Natural killer cell (primary cell): Measurements from ENCODE around the gene R3HDM2. TPM values are rescaled to one million over a fixed set of nuclear protein-coding genes. Genes with fewer than 3 reads are reported as not detected.
"Not testable (repeated sequence)": the region's sequence is repeated elsewhere in the genome, so short reads cannot be mapped to it uniquely, and the experiment has no call there.

ENCODE experiments used
- ATAC-seq, 3 donors: fragments of 150-1000 bp in 2 of 3; fragments of 200-7000 bp in 1 of 3; cut with Tn5 transposase; 1 replicate in 1 of 3; 2 replicates in 2 of 3; pipeline ENCODE4 v1.10.0; 2021; ENCODE audit warnings: mild to moderate bottlenecking in 2 of 3, moderate library complexity in 2 of 3
- DNase-seq, 2 donors: peaks; one replicate each; pipeline versions ENCODE4 v3.0.0 to v3.0.0-alpha.2; 2013 to 2021; ENCODE audit warnings: mixed read lengths in 1 of 2
- H3K27ac ChIP-seq: one replicate; pipeline ENCODE4 v1.5.1; 2013; ENCODE audit warnings: mild to moderate bottlenecking, low read length
- H3K27me3 ChIP-seq: one replicate; pipeline ENCODE4 v1.6.1; 2013; ENCODE audit warnings: low read length; ENCODE audit not compliant: control insufficient read depth, insufficient read depth
- H3K36me3 ChIP-seq: one replicate; pipeline ENCODE4 v1.6.1; 2013; ENCODE audit warnings: low read length; ENCODE audit not compliant: control insufficient read depth, insufficient read depth
- H3K4me1 ChIP-seq: one replicate; pipeline ENCODE4 v1.6.1; 2013; ENCODE audit warnings: low read length; ENCODE audit not compliant: control insufficient read depth, insufficient read depth
- H3K4me3 ChIP-seq: one replicate; pipeline ENCODE4 v1.5.1; 2013; ENCODE audit warnings: low read length
- H3K9me3 ChIP-seq: one replicate; pipeline ENCODE4 v1.6.1; 2013; ENCODE audit warnings: low read length; ENCODE audit not compliant: control insufficient read depth, insufficient read depth
- H3K27ac Mint-ChIP-seq, 2 donors: one replicate each; pipeline ENCODE4 v1.8.0; 2022; ENCODE audit warnings: mild to moderate bottlenecking in 2 of 2, mixed read lengths in 2 of 2, moderate library complexity in 1 of 2
- H3K27me3 Mint-ChIP-seq, 2 donors: one replicate each; pipeline ENCODE4 v1.8.0; 2022; ENCODE audit warnings: low read depth in 2 of 2, mixed read lengths in 2 of 2
- H3K36me3 Mint-ChIP-seq: one replicate; pipeline ENCODE4 v1.8.0; 2022; ENCODE audit warnings: mixed read lengths
- H3K4me1 Mint-ChIP-seq, 2 donors: one replicate each; pipeline ENCODE4 v1.8.0; 2022; ENCODE audit warnings: mixed read lengths in 2 of 2
- H3K4me3 Mint-ChIP-seq: one replicate; pipeline ENCODE4 v1.8.0; 2022; ENCODE audit warnings: mild to moderate bottlenecking, moderate library complexity, mixed read lengths
- H3K9me3 Mint-ChIP-seq, 2 donors: one replicate each; pipeline ENCODE4 v1.8.0; 2022; ENCODE audit warnings: mixed read lengths in 2 of 2
- WGBS: methylation state at CpG from one replicate; pipeline ENCODE4 v1.1.7; 2013; ENCODE audit warnings: missing lambda C conversion rate; ENCODE audit not compliant: insufficient coverage; 5-methylcytosine and 5-hydroxymethylcytosine counted together
- intact Hi-C: fragments of 100-400 bp; cut with micrococcal nuclease; formaldehyde crosslinking; loops from one replicate; pipeline ENCODE4 v1.14.2; 2022
- total RNA-seq, 4 donors: library from RNA; stranded (reverse); fragments of 120-200 nt in 1 of 4; gene quantifications; one replicate each; pipeline versions ENCODE4 v1.2.3 to v1.2.4, GENCODE V29; 2013 to 2022
- TF ChIP-seq, protein P1 (sequence below): fragments of 200-600 bp; IDR thresholded peaks from one replicate; pipeline ENCODE4 v1.8.0; 2022; ENCODE audit warnings: antibody characterized with exemption

R3HDM2 gene
- total RNA-seq, 3 donors from 2014 or later (not counting 1 experiment from before 2014, with no cell fraction given) = 110 to 124 (median 123) TPM

DNA sequence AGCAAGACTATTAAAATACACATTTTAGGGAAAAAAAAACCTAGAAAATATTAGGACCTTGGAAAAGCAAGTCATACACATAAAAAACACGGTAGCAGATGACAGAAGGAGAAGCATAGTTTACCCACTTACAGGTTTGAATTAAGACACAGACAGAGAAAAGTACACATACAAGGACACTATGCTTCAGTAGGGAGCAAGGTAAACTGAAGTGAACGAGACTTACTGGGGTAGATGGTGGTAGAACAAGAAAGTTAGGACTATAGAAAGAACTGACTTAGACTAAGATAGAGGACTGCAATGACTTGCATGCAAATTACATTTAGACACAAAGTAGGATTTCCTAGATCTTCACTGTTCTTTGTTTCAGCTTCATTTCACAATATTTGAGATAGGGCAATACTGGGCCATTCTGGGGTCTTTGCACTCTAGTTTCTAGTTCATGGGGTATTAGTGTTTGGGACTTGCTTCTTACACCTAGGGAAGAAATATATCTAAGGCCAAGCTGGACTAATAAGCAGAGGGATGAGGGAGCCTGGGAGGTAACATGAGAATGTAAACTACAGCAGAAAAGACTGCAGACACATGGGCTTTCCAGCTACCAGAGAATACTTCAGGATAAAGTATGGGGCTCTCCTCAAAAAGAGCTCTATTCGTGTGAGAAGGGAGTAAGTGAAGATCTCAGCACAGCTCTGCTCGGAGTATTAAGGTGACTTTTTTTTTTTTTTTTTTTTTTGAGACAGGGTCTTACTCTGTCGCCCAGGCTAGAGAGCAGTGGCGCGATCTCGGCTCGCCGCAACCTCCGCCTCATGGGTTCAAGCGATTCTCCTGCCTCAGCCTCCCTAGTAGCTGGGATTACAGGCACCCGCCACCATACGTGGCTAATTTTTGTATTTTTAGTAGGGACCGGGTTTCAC is 152.1 kb downstream of the R3HDM2 start:
- Mint-ChIP-seq H3K4me1 (peaks cover 6 to 12% of the 10 kb centered on the region in 2 donors), H3K36me3 (peaks cover 36% of the 10 kb centered on the region), H3K9me3 (no peaks in the 10 kb centered on the region), H3K27ac (no peak overlapping the region), H3K4me3 (no peak overlapping the region), H3K27me3 (no peaks in the 10 kb centered on the region)
- intact Hi-C loops = no loop called here
- TF ChIP-seq, protein P1, sequence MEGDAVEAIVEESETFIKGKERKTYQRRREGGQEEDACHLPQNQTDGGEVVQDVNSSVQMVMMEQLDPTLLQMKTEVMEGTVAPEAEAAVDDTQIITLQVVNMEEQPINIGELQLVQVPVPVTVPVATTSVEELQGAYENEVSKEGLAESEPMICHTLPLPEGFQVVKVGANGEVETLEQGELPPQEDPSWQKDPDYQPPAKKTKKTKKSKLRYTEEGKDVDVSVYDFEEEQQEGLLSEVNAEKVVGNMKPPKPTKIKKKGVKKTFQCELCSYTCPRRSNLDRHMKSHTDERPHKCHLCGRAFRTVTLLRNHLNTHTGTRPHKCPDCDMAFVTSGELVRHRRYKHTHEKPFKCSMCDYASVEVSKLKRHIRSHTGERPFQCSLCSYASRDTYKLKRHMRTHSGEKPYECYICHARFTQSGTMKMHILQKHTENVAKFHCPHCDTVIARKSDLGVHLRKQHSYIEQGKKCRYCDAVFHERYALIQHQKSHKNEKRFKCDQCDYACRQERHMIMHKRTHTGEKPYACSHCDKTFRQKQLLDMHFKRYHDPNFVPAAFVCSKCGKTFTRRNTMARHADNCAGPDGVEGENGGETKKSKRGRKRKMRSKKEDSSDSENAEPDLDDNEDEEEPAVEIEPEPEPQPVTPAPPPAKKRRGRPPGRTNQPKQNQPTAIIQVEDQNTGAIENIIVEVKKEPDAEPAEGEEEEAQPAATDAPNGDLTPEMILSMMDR = no peak
- peaks cover 39% of the 10 kb centered on the region for H3K36me3 ChIP-seq
- DNase-seq (no peak), ATAC-seq (no peak)
- H3K27me3 ChIP-seq = no peaks in the 10 kb centered on the region
- no peak overlapping the region for H3K27ac ChIP-seq
- H3K9me3 ChIP-seq = no peaks in the 10 kb centered on the region
- no peak overlapping the region for H3K4me3 ChIP-seq
- H3K4me1 ChIP-seq = peaks cover 6% of the 10 kb centered on the region
- 96% methylated on average over 14 of the region's 15 CpGs for WGBS

DNA sequence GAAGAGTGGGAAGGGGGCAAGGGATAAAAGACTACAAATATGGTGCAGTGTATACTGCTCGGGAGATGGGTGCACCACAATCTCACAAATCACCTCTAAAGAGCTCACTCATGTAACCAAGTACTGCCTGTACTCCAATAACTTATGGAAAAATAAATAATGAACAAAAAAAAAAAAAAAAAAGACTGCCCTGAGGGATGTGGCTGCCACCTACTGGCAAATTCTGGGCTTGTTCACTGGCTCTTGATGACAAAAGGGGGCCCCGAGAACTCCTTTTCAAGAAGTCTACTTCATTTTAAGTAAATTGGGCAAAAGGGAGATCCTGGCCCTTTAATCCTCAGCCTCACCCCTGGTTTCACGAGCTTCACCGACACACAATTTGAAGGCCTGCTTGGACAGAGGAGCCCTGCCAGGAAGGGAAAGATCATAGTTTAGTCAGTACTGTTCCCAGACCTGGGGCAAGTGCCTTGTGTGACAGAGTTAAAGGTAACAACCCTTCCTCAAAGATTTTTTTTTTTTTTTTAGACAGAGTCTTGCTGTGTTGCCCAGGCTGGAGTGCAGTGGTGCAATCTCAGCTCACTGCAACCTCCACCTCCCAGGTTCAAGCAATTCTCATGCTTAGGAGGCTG is 153.8 kb downstream of the R3HDM2 start:
- WGBS = 95% methylated on average over 3 of the region's 4 CpGs
- H3K36me3 ChIP-seq = peaks cover 42% of the 10 kb centered on the region
- no peak overlapping the region for H3K4me3 Mint-ChIP-seq
- H3K27me3 Mint-ChIP-seq = no peaks in the 10 kb centered on the region
- intact Hi-C loops = no loop called here
- no peak overlapping the region for H3K27ac ChIP-seq
- H3K9me3 ChIP-seq = no peaks in the 10 kb centered on the region
- H3K36me3 Mint-ChIP-seq = peaks cover 36% of the 10 kb centered on the region
- ATAC-seq (no peak), DNase-seq (peak in 1 of 2 donors; percentile 21)
- peaks cover 6% of the 10 kb centered on the region for H3K4me1 ChIP-seq
- peaks cover 6 to 12% of the 10 kb centered on the region in 2 donors for H3K4me1 Mint-ChIP-seq
- peak overlapping the region in 1 of 2 donors; percentile 5 for H3K27ac Mint-ChIP-seq
- H3K9me3 Mint-ChIP-seq = no peaks in the 10 kb centered on the region
- TF ChIP-seq, protein P1 = peak; percentile 2
- H3K4me3 ChIP-seq = no peak overlapping the region
- H3K27me3 ChIP-seq = no peaks in the 10 kb centered on the region

DNA sequence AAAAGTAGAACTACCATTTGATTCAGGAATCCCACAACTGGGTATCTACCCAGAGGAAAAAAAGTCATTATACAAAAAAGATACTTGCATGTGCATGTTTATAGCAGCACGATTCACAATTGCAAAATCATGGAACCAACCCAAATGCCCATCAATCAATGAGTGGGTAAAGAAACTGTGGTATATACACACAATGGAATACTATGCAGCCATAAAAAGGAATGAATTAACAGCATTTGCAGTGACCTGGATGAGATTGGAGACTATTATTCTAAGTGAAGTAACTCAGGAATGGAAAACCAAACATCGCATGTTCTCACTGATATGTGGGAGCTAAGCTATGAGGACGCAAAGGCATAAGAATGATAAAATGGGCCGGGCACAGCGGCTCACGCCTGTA is 154.6 kb downstream of the R3HDM2 start:
- WGBS = 98% methylated on average over 5 of the region's 6 CpGs
- H3K4me3 Mint-ChIP-seq, H3K4me3 ChIP-seq, H3K4me1 ChIP-seq, DNase-seq, intact Hi-C loops, H3K9me3 Mint-ChIP-seq, H3K27me3 Mint-ChIP-seq, H3K27me3 ChIP-seq, ATAC-seq, H3K27ac Mint-ChIP-seq, H3K9me3 ChIP-seq, H3K27ac ChIP-seq: not testable (repeated sequence)
- Mint-ChIP-seq H3K36me3 (peaks cover 36% of the 10 kb centered on the region), H3K4me1 (peaks cover 6 to 12% of the 10 kb centered on the region in 2 donors)
- H3K36me3 ChIP-seq = peaks cover 47% of the 10 kb centered on the region

DNA sequence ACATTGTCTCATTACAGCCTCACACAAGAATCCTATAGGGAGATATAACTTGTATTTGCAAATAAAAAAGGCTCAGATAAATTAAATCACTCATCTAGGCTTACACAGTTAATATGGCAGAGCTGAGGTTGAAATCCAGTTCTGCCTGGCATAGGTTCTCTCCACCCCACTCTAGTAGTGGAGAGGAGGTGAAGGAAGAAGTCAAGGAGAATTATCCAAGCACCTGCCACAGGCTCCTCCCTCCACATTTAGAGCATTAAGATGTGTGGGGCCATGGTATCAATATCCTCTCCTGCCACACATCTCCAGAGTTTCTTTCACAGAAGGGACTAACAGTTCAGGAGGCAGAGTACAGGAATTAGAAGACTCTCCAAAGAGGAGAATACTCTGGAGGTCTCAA is 157.3 kb downstream of the R3HDM2 start:
- Mint-ChIP-seq H3K9me3 (no peaks in the 10 kb centered on the region), H3K4me1 (no peaks in the 10 kb centered on the region), H3K27ac (no peak overlapping the region), H3K27me3 (no peaks in the 10 kb centered on the region), H3K4me3 (no peak overlapping the region), H3K36me3 (peaks cover 35% of the 10 kb centered on the region)
- Histone ChIP-seq H3K27me3 (no peaks in the 10 kb centered on the region), H3K4me1 (no peaks in the 10 kb centered on the region), H3K27ac (no peak overlapping the region), H3K36me3 (peaks cover 49% of the 10 kb centered on the region), H3K9me3 (no peaks in the 10 kb centered on the region), H3K4me3 (no peak overlapping the region)
- TF ChIP-seq, protein P1 = no peak
- ATAC-seq = no peak
- no peak for DNase-seq
- intact Hi-C loops = no loop called here
